GM12891 (cell line): ENCODE results near the gene BLOC1S1.

Experiments used
- PAX5 ChIP-seq: IDR thresholded peaks from 2 replicates; pipeline ENCODE4 v1.6.1; 2011; ENCODE audit warnings: low read length, moderate library complexity, mild to moderate bottlenecking; ENCODE audit not compliant: insufficient read depth, severe bottlenecking
- POLR2A ChIP-seq: IDR thresholded peaks from 2 replicates; pipeline ENCODE4 v1.6.1; 2011; ENCODE audit warnings: low read depth, low read length, control low read depth
- POLR2AphosphoS5 ChIP-seq: IDR thresholded peaks from 2 replicates; pipeline ENCODE4 v1.6.1; 2011; ENCODE audit warnings: low read depth, low read length, control low read depth
- POU2F2 ChIP-seq: IDR thresholded peaks from 2 replicates; pipeline ENCODE4 v1.6.1; 2011; ENCODE audit warnings: low read depth, mild to moderate bottlenecking, control low read depth, low read length, moderate library complexity
- SPI1 ChIP-seq: IDR thresholded peaks from 2 replicates; pipeline ENCODE4 v1.6.1; 2011; ENCODE audit warnings: low read depth, low read length, control low read depth
- TAF1 ChIP-seq: IDR thresholded peaks from 2 replicates; pipeline ENCODE4 v1.6.1; 2011; ENCODE audit warnings: low read depth, low read length, control low read depth

DNA sequence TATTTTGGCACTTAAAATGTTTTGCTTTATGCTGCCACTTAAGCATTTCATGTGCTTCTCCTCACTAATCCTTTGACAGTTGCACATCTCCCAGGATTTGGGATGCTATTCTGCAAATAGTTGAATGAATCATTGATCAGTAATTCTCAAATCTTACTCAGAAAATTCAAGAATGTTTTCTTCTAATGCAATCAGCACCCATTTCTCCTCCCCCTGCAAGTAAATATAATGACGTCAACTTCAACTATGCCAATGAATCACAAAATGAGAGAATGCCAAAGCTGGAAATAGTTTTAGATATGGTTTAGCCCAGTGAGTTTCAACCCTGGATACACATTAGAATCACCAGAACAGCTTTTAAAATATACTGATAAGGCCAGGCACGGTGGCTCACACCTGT, 2.1 kb upstream of the BLOC1S1 start:
- TF ChIP-seq POLR2AphosphoS5 (no peak), POLR2A (no peak), TAF1 (no peak), POU2F2 (no peak), SPI1 (no peak), PAX5 (no peak)
